ENCODE measurements around the gene MECR. TPM values are rescaled to one million over a fixed set of nuclear protein-coding genes. Genes with fewer than 3 reads are reported as not detected.

The MECR gene
- total RNA-seq, 1 experiment from 2014 or later = 42.9 TPM

GRCh38 chr1:29211086-29212030 lies 19.4 kb downstream of the MECR start:
- ATAC-seq (no peak), DNase-seq (ENCODE audit: low read depth, low spot score) (no peak)
- ChIA-PET RAD21 (ENCODE audit: low non-redundant PET in 1 of 2, low total read pairs in 2 of 2, uncharacterized antibody in 2 of 2, unreplicated experiment in 2 of 2) (no interaction called here), CTCF (no interaction called here), POLR2A (no interaction called here)
- H3K4me3 ChIP-seq (replicated peaks in 1 of 2; ENCODE audit: low read depth in 1 of 2, low read length in 2 of 2) = no peak overlapping the region
- H3K4me2 ChIP-seq (ENCODE audit: low read length) = no peak overlapping the region
- no peaks in the 10 kb centered on the region for H3K4me1 ChIP-seq (ENCODE audit: control insufficient read depth in 1 of 2, insufficient read depth in 2 of 2, low read length in 2 of 2)
- no peaks in the 10 kb centered on the region for H3K79me2 ChIP-seq (ENCODE audit: insufficient read depth, low read length)
- H3K27ac ChIP-seq (ENCODE audit: low read depth, low read length) = no peak overlapping the region
- H2AFZ ChIP-seq (ENCODE audit: low read depth, low read length, poor library complexity, severe bottlenecking) = no peak overlapping the region
- TF ChIP-seq EGR1 (IDR thresholded peaks at IDR 0.05; ENCODE audit: low read depth) (no peak), MAX (IDR thresholded peaks at IDR 0.05) (no peak), REST (IDR thresholded peaks at IDR 0.05; ENCODE audit: low read depth) (no peak), EZH2phosphoT487 (IDR thresholded peaks at IDR 0.05; ENCODE audit: borderline replicate concordance) (no peak), ATF3 (IDR thresholded peaks at IDR 0.05) (no peak), CBX3 (IDR thresholded peaks at IDR 0.05; ENCODE audit: low read depth) (no peak), ZFX (IDR thresholded peaks at IDR 0.05) (no peak), CTCF (IDR thresholded peaks at IDR 0.05 in 2 of 3, conservative IDR thresholded peaks at IDR 0.05 in 1 of 3; ENCODE audit: borderline replicate concordance in 1 of 3, insufficient read depth in 1 of 3, low read depth in 2 of 3, low read length in 2 of 3) (no peak), POLR2A (IDR thresholded peaks at IDR 0.05; ENCODE audit: borderline replicate concordance, extremely low read depth, insufficient read depth, insufficient read length) (no peak), RAD21 (IDR thresholded peaks at IDR 0.05; ENCODE audit: low read depth) (no peak), EZH2 (IDR thresholded peaks at IDR 0.05) (no peak), JUND (IDR thresholded peaks at IDR 0.05) (no peak), ELF1 (IDR thresholded peaks at IDR 0.05; ENCODE audit: borderline replicate concordance, low read depth) (no peak), SIN3A (IDR thresholded peaks at IDR 0.05; ENCODE audit: low read depth) (no peak), FOSL1 (IDR thresholded peaks at IDR 0.05; ENCODE audit: low read depth) (no peak)
- no peaks in the 10 kb centered on the region for H4K20me1 ChIP-seq (ENCODE audit: insufficient read depth)
- no TSS peak for BruUV-seq (replicated peaks)
- no peaks in the 10 kb centered on the region for H3K9me3 ChIP-seq (ENCODE audit: control insufficient read depth in 1 of 2, insufficient read depth in 1 of 2, low read depth in 1 of 2, low read length in 2 of 2)
- no peak overlapping the region for H3K9ac ChIP-seq (ENCODE audit: low read length)
- peaks cover 26 to 38% of the 10 kb centered on the region in 2 experiments for H3K36me3 ChIP-seq (ENCODE audit: control insufficient read depth in 1 of 2, insufficient read depth in 2 of 2, low read length in 2 of 2)
- no peaks in the 10 kb centered on the region for H3K9me2 ChIP-seq (ENCODE audit: insufficient read depth)
- intact Hi-C loops (cut with micrococcal nuclease) = no loop called here
- H3K27me3 ChIP-seq (ENCODE audit: insufficient read depth, low read length) = no peaks in the 10 kb centered on the region
